HL-60 (cell line): Measurements from ENCODE around the gene LIPG.

ENCODE experiments used
- DNase-seq, 2 experiments: peaks; one replicate each; pipeline ENCODE4 v3.0.0-alpha.2; 2010 to 2020; ENCODE audit warnings: low read depth in 1 of 2, low spot score in 1 of 2
- H3K27ac ChIP-seq: fragments of 250-450 bp; sonication (Bioruptor Pico); replicated peaks from 2 replicates; pipeline ENCODE4 v1.5.1; 2020; ENCODE audit warnings: mild to moderate bottlenecking, moderate library complexity
- H3K27me3 ChIP-seq: fragments of 250-450 bp; sonication (Bioruptor Pico); 2 replicates; pipeline ENCODE4 v1.5.1; 2021; ENCODE audit warnings: mild to moderate bottlenecking, moderate library complexity; ENCODE audit not compliant: insufficient read depth, poor library complexity, severe bottlenecking
- H3K4me3 ChIP-seq: replicated peaks from 2 replicates; pipeline ENCODE4 v1.5.1; 2011; ENCODE audit warnings: mild to moderate bottlenecking, control low read depth, low read length; ENCODE audit not compliant: insufficient read depth
- CTCF ChIP-seq: IDR thresholded peaks from one replicate; pipeline ENCODE4 v1.5.1; 2011; ENCODE audit warnings: low read length, control low read depth, inconsistent platforms; ENCODE audit not compliant: insufficient read depth
- GABPA ChIP-seq: IDR thresholded peaks from 2 replicates; pipeline ENCODE4 v1.6.1; 2012; ENCODE audit warnings: low read depth
- POLR2AphosphoS5 ChIP-seq: IDR thresholded peaks from 2 replicates; pipeline ENCODE4 v1.6.1; 2012; ENCODE audit warnings: low read depth
- REST ChIP-seq: IDR thresholded peaks from 2 replicates; pipeline ENCODE4 v1.6.1; 2012; ENCODE audit warnings: low read depth; ENCODE audit not compliant: insufficient replicate concordance
- SPI1 ChIP-seq: IDR thresholded peaks from 2 replicates; pipeline ENCODE4 v1.6.1; 2012; ENCODE audit warnings: low read depth, mild to moderate bottlenecking, borderline replicate concordance

Gene LIPG

GRCh38 chr18:49546719-49547273, 15.1 kb upstream of the LIPG start:
- peaks cover 17% of the 10 kb centered on the region for H3K27me3 ChIP-seq
- TF ChIP-seq SPI1 (no peak), GABPA (no peak), CTCF (no peak), POLR2AphosphoS5 (no peak), REST (no peak)
- DNase-seq, result no peak
- no peak overlapping the region for H3K4me3 ChIP-seq
- no peak overlapping the region for H3K27ac ChIP-seq

- no peak for DNase-seq
Measured at GRCh38 chr18:49547701-49548100, 14.2 kb upstream of the LIPG start.

More at GRCh38 chr18:49547701-49548100, 14.2 kb upstream of the LIPG start:
- H3K4me3 ChIP-seq, result no peak overlapping the region
- TF ChIP-seq GABPA (no peak), CTCF (no peak), SPI1 (no peak), POLR2AphosphoS5 (no peak), REST (no peak)
- peaks cover 17% of the 10 kb centered on the region for H3K27me3 ChIP-seq
- no peak overlapping the region for H3K27ac ChIP-seq
